Activated CD4-positive, alpha-beta T cell treated with anti-CD3 and anti-CD28 coated beads, Interleukin-2, amount 50 U/mL, for 4 hours (primary cell): Measurements from ENCODE around the gene BEND2.

Source experiments
- DNase-seq, 2 experiments: peaks; one replicate each; pipeline ENCODE4 v3.0.0-alpha.2; 2020

BEND2 gene

GRCh38 chrX:18133605-18134004 lies 87.1 kb downstream of the BEND2 start:
- DNase-seq: no peak

- no peak for DNase-seq
Measured at GRCh38 chrX:18129690-18130089, 91.0 kb downstream of the BEND2 start.

GRCh38 chrX:18126971-18127370 lies 93.7 kb downstream of the BEND2 start:
- no peak for DNase-seq

GRCh38 chrX:18119856-18120255 lies 100.8 kb downstream of the BEND2 start:
- DNase-seq: no peak
